T47D (cell line): ENCODE results near the gene SDE2.
A peak's percentile ranks its signal among the peaks of the same experiment; 100 is the strongest.

Source experiments
- DNase-seq, 2 experiments: peaks; one replicate each; pipeline versions ENCODE4 v3.0.0 to v3.0.0-alpha.2; 2011 to 2012; ENCODE audit warnings: low read depth in 1 of 2, low spot score in 1 of 2
- JUND ChIP-seq: IDR thresholded peaks from 2 replicates; pipeline ENCODE4 v1.6.1; 2012; ENCODE audit warnings: low read depth
- in situ Hi-C: cut with HindIII; loops from 2 replicates; pipeline ENCODE4 v1.10.0; 2016; ENCODE audit warnings: low sequenced_read_pairs, low pct_unique_long_range_greater_than_20kb

The SDE2 gene

GRCh38 chr1:225962440-225962975 lies 36.6 kb downstream of the SDE2 start:
- in situ Hi-C loops: no loop called here
- peak in 1 of 2 experiments; percentile 43 for DNase-seq
- TF ChIP-seq JUND: no peak

- in situ Hi-C loops: no loop called here
- DNase-seq: no peak
- no peak for TF ChIP-seq JUND
Measured at GRCh38 chr1:225961659-225962439, 37.3 kb downstream of the SDE2 start.

GRCh38 chr1:225958041-225958440 lies 41.1 kb downstream of the SDE2 start:
- no peak for DNase-seq
- in situ Hi-C loops: no loop called here
- no peak for TF ChIP-seq JUND

DNA sequence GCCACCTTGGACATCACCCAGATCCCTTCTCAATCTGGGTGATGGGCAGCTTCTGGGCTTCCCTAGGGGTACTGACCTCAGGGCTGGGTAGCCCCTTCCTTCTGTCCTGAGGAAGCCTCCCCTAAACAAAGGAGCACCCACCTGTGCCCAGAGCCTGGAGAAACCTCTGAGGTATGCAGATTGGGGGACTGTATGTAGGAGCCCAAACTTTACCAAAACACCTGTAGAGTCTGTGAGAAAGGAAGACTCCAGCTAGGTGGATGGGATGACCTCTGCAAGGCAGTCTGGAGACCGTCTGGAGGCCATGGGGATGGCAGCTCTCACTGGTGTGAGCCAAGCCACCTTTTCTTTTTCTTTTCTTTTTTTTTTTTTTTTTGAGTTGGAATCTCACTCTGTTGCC lies 44.4 kb downstream of the SDE2 start:
- TF ChIP-seq JUND: no peak
- DNase-seq: no peak
- in situ Hi-C loops: no loop called here

- in situ Hi-C loops: no loop called here
- TF ChIP-seq JUND: no peak
Measured at GRCh38 chr1:225953315-225953714, 45.8 kb downstream of the SDE2 start.

DNA sequence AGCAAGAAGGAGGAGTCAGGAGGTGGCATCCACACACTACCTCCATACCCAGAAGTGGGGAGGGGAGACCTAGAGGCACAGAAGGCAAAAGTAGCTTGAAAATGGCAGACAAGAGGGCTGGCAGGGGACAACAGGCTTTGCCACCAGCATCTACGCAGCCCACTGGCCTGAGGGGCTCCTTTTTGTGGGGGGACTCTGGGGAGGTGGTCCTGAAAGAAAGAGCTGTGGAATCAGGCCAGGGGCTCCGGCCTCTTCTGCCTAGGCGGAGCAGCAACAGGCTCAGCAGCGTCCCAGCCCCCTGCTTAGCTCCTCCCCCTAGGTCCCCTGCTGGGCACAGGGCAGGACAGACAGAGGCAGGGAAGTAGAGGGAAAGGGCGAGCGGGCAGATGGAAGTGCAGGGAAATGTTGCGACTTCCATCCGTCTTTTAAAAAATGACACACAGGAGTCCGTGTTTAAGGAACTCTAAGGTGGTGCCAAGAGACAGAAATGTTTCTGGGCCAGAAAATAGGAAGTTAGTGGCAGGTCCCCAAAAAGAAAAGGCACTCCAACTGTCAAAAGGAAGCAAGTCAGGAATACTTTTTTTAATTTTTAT lies 48.1 kb downstream of the SDE2 start:
- TF ChIP-seq JUND: no peak
- in situ Hi-C loops: no loop called here
- no peak for DNase-seq

More at GRCh38 chr1:225953315-225953714, 45.8 kb downstream of the SDE2 start:
- DNase-seq: no peak

DNA sequence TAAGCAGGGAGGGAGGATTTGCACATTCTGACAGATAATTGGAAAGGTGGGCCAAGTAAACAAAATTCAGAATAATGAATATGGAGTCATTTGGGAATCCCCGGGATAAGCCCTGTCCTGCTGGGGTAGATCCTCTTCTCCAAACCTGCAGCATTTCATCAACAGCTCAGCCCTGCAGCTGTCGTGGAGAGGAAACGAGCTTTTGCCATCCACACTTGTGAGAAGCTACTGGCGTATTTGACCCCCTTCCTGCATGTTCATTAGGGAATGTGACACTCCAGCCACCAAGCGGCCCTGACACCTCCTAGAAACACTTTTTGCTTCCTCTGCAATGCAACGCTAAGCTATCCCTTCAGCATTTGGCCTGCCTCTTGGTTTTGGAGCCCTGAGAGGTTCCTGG lies 50.1 kb downstream of the SDE2 start:
- no peak for DNase-seq
- TF ChIP-seq JUND: no peak
- in situ Hi-C loops: no loop called here

GRCh38 chr1:225946803-225947202 lies 52.3 kb downstream of the SDE2 start:
- no peak for DNase-seq
- no peak for TF ChIP-seq JUND
- in situ Hi-C loops: no loop called here

- no peak for TF ChIP-seq JUND
- in situ Hi-C loops: no loop called here
- no peak for DNase-seq
Measured at GRCh38 chr1:225946082-225946620, 53.0 kb downstream of the SDE2 start.

DNA sequence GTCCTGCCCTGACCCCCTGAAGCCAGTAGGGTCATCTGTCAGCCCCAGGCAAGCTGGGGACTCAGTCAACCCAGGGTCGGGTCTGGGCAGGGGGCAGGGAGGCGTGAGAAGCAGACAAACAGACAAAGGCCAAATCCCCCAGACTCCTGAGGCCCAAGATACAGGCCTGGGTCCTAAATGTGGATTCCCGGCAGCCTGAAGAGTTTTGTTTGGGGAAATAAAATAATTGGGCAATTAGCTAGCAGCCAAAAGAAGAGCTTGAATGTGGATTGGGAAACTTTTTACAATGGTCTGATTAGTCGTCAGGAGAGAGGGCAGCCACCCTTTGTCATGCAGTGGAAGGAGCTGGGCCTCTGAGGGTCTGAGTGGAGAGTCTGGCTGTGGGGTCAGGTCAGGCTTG lies 53.6 kb downstream of the SDE2 start:
- no peak for DNase-seq
- no peak for TF ChIP-seq JUND
- in situ Hi-C loops: no loop called here

DNA sequence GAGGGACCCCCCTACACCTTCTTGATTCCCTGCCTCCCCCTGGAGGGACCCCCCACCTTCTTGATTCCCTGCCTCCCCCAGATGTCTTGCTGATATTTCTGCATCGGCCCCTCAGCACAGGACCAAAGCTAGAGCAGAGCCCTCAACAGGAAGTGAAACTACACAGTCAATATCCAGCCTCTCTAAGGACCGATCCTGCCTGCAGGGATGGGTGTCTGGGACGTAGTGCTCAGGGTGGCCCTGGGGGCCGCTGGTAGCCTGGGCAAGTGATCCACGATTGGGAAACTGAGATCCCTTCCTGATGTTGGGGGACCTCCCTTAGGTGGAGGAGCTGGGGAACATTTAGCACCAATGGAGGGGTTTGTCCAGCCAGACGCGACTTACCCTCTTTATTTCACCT lies 54.2 kb downstream of the SDE2 start:
- no peak for DNase-seq
- in situ Hi-C loops: no loop called here
- TF ChIP-seq JUND: no peak

DNA sequence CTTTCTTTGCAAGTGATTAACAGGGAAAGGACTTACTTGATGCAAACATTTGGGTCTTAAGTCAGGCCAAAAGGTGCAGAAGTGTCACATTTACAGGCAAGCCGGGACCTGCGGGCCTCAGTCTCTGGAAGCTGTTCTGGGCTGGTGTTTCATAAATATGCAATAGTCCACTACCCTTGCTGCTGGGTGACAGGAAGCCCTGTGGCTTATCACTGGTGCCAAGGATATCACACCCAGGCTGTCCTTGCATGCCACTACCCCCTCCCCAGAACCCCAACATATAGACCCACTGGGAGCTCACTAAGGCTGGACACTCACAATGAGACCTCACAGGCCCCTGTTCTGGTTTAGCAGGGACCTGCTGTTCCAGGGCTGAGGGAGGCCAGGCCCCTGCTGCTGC lies 54.8 kb downstream of the SDE2 start:
- in situ Hi-C loops: no loop called here
- no peak for DNase-seq
- TF ChIP-seq JUND: no peak

- in situ Hi-C loops: no loop called here
- TF ChIP-seq JUND: no peak
- DNase-seq: no peak
Measured at GRCh38 chr1:225943582-225943981, 55.6 kb downstream of the SDE2 start.
